H1 (cell line): ENCODE results near the gene ECD. TPM values are rescaled to one million over a fixed set of nuclear protein-coding genes. Genes with fewer than 3 reads are reported as not detected.

Experiments used
- CTCF ChIA-PET: fragments of 300-600 bp; sonication (Branson Sonifier 250); formaldehyde crosslinking; loops from one replicate; lab custom pipeline; 2021; ENCODE audit not compliant: partially characterized antibody; lab: Charles Lee
- POLR2A ChIA-PET: fragments of 300-600 bp; sonication (Branson Sonifier 250); formaldehyde crosslinking; loops from one replicate; lab custom pipeline; 2021; ENCODE audit warnings: inconsistent platforms; ENCODE audit not compliant: partially characterized antibody; lab: Charles Lee
- DNase-seq, 2 experiments: peaks; one replicate each; pipeline versions ENCODE4 v3.0.0 to v3.0.0-alpha.2; 2010 to 2022; ENCODE audit warnings: low spot score in 2 of 2, low read depth in 1 of 2, mixed read lengths in 1 of 2
- FAIRE-seq: peaks from 2 replicates; lab custom pipeline; 2011; peaks lifted over from hg19 to GRCh38; lab: Jason Lieb, UNC
- H2AFZ ChIP-seq: 2 replicates; pipeline ENCODE4 v1.8.1; 2012; ENCODE audit warnings: low read length, inconsistent platforms
- H2AK5ac ChIP-seq: 2 replicates; pipeline ENCODE4 v1.6.1; 2013; ENCODE audit warnings: low read depth, low read length
- H2BK120ac ChIP-seq: replicated peaks from 2 replicates; pipeline ENCODE3; 2013; ENCODE audit warnings: low read depth, low read length, inconsistent platforms
- H2BK12ac ChIP-seq: 2 replicates; pipeline ENCODE4 v1.6.1; 2013; ENCODE audit warnings: low read depth, low read length
- H2BK15ac ChIP-seq: 2 replicates; pipeline ENCODE4 v1.6.1; 2013; ENCODE audit warnings: low read length
- H2BK20ac ChIP-seq: 2 replicates; pipeline ENCODE4 v1.6.1; 2013; ENCODE audit warnings: low read length
- H2BK5ac ChIP-seq: 2 replicates; pipeline ENCODE4 v1.6.1; 2013; ENCODE audit warnings: low read depth, low read length
- H3K14ac ChIP-seq: 2 replicates; pipeline ENCODE4 v1.6.1; 2013; ENCODE audit warnings: inconsistent platforms; ENCODE audit not compliant: insufficient read length
- H3K18ac ChIP-seq: 2 replicates; pipeline ENCODE4 v1.6.1; 2013; ENCODE audit warnings: low read length; ENCODE audit errors: extremely low read depth
- H3K23ac ChIP-seq: 2 replicates; pipeline ENCODE4 v1.6.1; 2013; ENCODE audit warnings: inconsistent platforms; ENCODE audit not compliant: insufficient read length
- H3K23me2 ChIP-seq: 2 replicates; pipeline ENCODE4 v1.6.1; 2013; ENCODE audit warnings: low read depth, low read length
- H3K27ac ChIP-seq: 2 replicates; pipeline ENCODE4 v1.6.1; 2011; ENCODE audit warnings: low read depth, low read length, inconsistent platforms
- H3K27me3 ChIP-seq, 4 experiments: replicated peaks in 1 of 4; 1 replicate in 1 of 4; 2 replicates in 3 of 4; pipeline versions ENCODE4 v1.6.1 to v1.8.1; 2011 to 2013; ENCODE audit warnings: low read length in 3 of 4, mild to moderate bottlenecking in 3 of 4, inconsistent platforms in 2 of 4, mixed read lengths in 2 of 4, moderate library complexity in 1 of 4; ENCODE audit not compliant: control insufficient read depth in 3 of 4, insufficient read depth in 3 of 4; ENCODE audit errors: extremely low read depth in 1 of 4
- H3K36me3 ChIP-seq, 4 experiments: 2 replicates each; pipeline versions ENCODE4 v1.6.1 to v1.8.1; 2011 to 2013; ENCODE audit warnings: mild to moderate bottlenecking in 4 of 4, low read length in 3 of 4, moderate library complexity in 2 of 4, control low read depth in 1 of 4, inconsistent platforms in 1 of 4; ENCODE audit not compliant: insufficient read depth in 4 of 4, control insufficient read depth in 2 of 4
- H3K4ac ChIP-seq: replicated peaks from 2 replicates; pipeline ENCODE3; 2013; ENCODE audit warnings: low read length, low read depth, mixed read lengths, inconsistent platforms; ENCODE audit not compliant: insufficient read length
- H3K4me1 ChIP-seq, 4 experiments: replicated peaks in 1 of 4; 1 replicate in 1 of 4; 2 replicates in 3 of 4; pipeline versions ENCODE4 v1.6.1 to v1.8.1; 2011 to 2013; ENCODE audit warnings: low read length in 3 of 4, inconsistent platforms in 2 of 4, mixed read lengths in 1 of 4; ENCODE audit not compliant: insufficient read depth in 4 of 4, control insufficient read depth in 3 of 4
- H3K4me2 ChIP-seq, 2 experiments: 2 replicates each; pipeline versions ENCODE4 v1.6.1 to v1.8.1; 2011 to 2013; ENCODE audit warnings: low read depth in 2 of 2, low read length in 2 of 2, control low read depth in 1 of 2, inconsistent platforms in 1 of 2, mild to moderate bottlenecking in 1 of 2; ENCODE audit not compliant: insufficient read depth in 1 of 2
- H3K4me3 ChIP-seq, 4 experiments: fragments of 200-600, 300-600 bp in 1 of 4; sonication (generic), shearing (Covaris generic), sonication (Bioruptor Twin) in 1 of 4; 2 replicates each; pipeline versions ENCODE4 v1.5.1 to v1.8.1; 2011 to 2016; ENCODE audit warnings: low read length in 4 of 4, low read depth in 3 of 4, control low read depth in 2 of 4, inconsistent platforms in 2 of 4, mild to moderate bottlenecking in 2 of 4, mixed read lengths in 1 of 4, moderate library complexity in 1 of 4; ENCODE audit not compliant: insufficient read depth in 2 of 4; ENCODE audit errors: extremely low read depth in 1 of 4
- H3K56ac ChIP-seq: replicated peaks from 2 replicates; pipeline ENCODE3; 2013; ENCODE audit warnings: low read depth, mild to moderate bottlenecking, mixed read lengths, low read length, inconsistent platforms; ENCODE audit not compliant: insufficient read length
- H3K79me1 ChIP-seq: 2 replicates; pipeline ENCODE4 v1.6.1; 2013; ENCODE audit warnings: low read depth, low read length, control low read depth
- H3K79me2 ChIP-seq, 2 experiments: 2 replicates each; pipeline versions ENCODE4 v1.6.1 to v1.8.1; 2012 to 2013; ENCODE audit warnings: low read length in 2 of 2, mild to moderate bottlenecking in 2 of 2, inconsistent platforms in 1 of 2; ENCODE audit not compliant: insufficient read depth in 2 of 2, control insufficient read depth in 1 of 2
- H3K9ac ChIP-seq, 4 experiments: replicated peaks in 1 of 4; 1 replicate in 1 of 4; 2 replicates in 3 of 4; pipeline versions ENCODE4 v1.6.1 to v1.8.1; 2011 to 2013; ENCODE audit warnings: low read depth in 3 of 4, low read length in 3 of 4, control low read depth in 2 of 4, mild to moderate bottlenecking in 2 of 4, moderate library complexity in 2 of 4, inconsistent platforms in 1 of 4; ENCODE audit errors: extremely low read depth in 1 of 4
- H3K9me3 ChIP-seq, 2 experiments: 2 replicates each; pipeline versions ENCODE4 v1.6.1 to v1.8.1; 2012 to 2013; ENCODE audit warnings: mild to moderate bottlenecking in 2 of 2, moderate library complexity in 2 of 2, control low read depth in 1 of 2, inconsistent platforms in 1 of 2, low read depth in 1 of 2, low read length in 1 of 2, mixed read lengths in 1 of 2; ENCODE audit not compliant: insufficient read depth in 2 of 2
- H4K20me1 ChIP-seq, 2 experiments: replicated peaks in 1 of 2; 2 replicates each; pipeline versions ENCODE3 to v1.8.1; 2011 to 2013; ENCODE audit warnings: inconsistent platforms in 2 of 2, low read length in 2 of 2, mild to moderate bottlenecking in 1 of 2; ENCODE audit not compliant: insufficient read depth in 2 of 2, control insufficient read depth in 1 of 2
- H4K5ac ChIP-seq: 2 replicates; pipeline ENCODE4 v1.6.1; 2013; ENCODE audit warnings: low read length, low read depth, mixed read lengths, inconsistent platforms; ENCODE audit not compliant: insufficient read length
- H4K8ac ChIP-seq: 2 replicates; pipeline ENCODE4 v1.8.0; 2013; ENCODE audit warnings: mild to moderate bottlenecking, moderate library complexity, low read length, inconsistent platforms; ENCODE audit not compliant: insufficient read depth; ENCODE audit errors: extremely low read depth
- H4K91ac ChIP-seq: replicated peaks from 2 replicates; pipeline ENCODE3; 2013; ENCODE audit warnings: low read length, mixed read lengths, inconsistent platforms; ENCODE audit not compliant: insufficient read length
- TCF12 ChIP-seq: IDR thresholded peaks from 2 replicates; pipeline ENCODE4 v1.6.1; 2011; ENCODE audit warnings: low read depth, mild to moderate bottlenecking, low read length
- WGBS, 2 experiments: shearing (Covaris generic) in 1 of 2; methylation state at CpG; one replicate each; pipeline versions ENCODE4 v1.1.6 to v1.1.7; 2013 to 2015; ENCODE audit warnings: low lambda C conversion rate in 2 of 2, mixed read lengths in 2 of 2, inconsistent platforms in 1 of 2, low coverage in 1 of 2, missing lambda C conversion rate in 1 of 2; ENCODE audit not compliant: insufficient replicate concordance in 2 of 2, insufficient coverage in 1 of 2, insufficient read length in 1 of 2; ENCODE audit errors: extremely low coverage in 1 of 2, missing lambda C conversion rate in 1 of 2; 5-methylcytosine and 5-hydroxymethylcytosine counted together
- polyA plus RNA-seq, 7 experiments: library from polyadenylated mRNA; depleted of rRNA in 3 of 7; stranded (reverse) in 5 of 7; unstranded in 2 of 7; fragments of >200 nt in 5 of 7; fragments of 200-250 nt in 2 of 7; gene quantifications; 1 replicate in 5 of 7; 2 replicates in 1 of 7; 4 replicates in 1 of 7; pipeline versions ENCODE4 v1.2.1 to v1.2.3, GENCODE V29; 2011 to 2013; ENCODE audit warnings: missing spikeins in 2 of 7, mixed read lengths in 2 of 7
- total RNA-seq: library from RNA; stranded (reverse); fragmentation: NEBNext Ultra II Directional; extraction: Animal tissue kit (Norgen Biotek cat#: 25700); gene quantifications from 2 replicates; pipeline ENCODE4 v1.2.1, GENCODE V29; 2021

The ECD gene
- total and polyA plus RNA-seq, 2 of the 8 experiments (the other 6 are each of a cell fraction or from before 2014, with no cell fraction given), result 27.1 to 38.0 TPM

DNA sequence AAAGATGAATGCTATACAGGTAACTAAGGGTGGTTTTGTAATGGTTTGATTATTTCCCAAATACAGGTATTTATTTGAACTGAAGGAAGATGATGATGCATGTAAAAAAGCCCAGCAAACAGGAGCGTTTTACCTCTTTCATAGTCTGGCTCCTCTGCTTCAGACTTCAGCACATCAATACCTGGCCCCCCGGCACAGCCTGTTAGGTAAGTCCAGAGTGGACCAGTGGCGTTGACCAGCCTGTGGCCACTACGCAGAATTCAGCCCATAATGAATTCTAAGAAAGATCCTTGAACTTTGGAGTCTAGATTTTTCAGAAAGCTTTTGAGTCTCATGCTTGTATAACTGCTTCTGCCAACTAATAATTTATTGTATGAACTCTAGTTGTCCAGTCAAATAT is 47.9 kb downstream of the ECD start:
- 0 out of 7 replicates have a peak, but pooled peaks cover 0 to 3% (median under 1%) of the 10 kb centered on the region in 4 experiments for H3K4me1 ChIP-seq
- H3K14ac ChIP-seq, result no peak overlapping the region
- no peak overlapping the region for H2BK12ac ChIP-seq
- no peak overlapping the region for H3K27ac ChIP-seq
- H2BK20ac ChIP-seq, result no peak overlapping the region
- H3K36me3 ChIP-seq, result 0 out of 8 replicates have a peak, but pooled peaks cover 0 to 2% (median 0%) of the 10 kb centered on the region in 4 experiments
- H4K5ac ChIP-seq, result no peak overlapping the region
- FAIRE-seq, result no peak
- 95% methylated on average over 4 of the region's 4 CpGs; no CpG with 5 or more reads in 1 of the 2 experiments for WGBS, 2 experiments
- ChIA-PET CTCF (no interaction called here), POLR2A (interaction anchor here (1.2 kb wide), 1 partner anchor 11 kb away, joined by 3 read pairs; no protein-coding TSS in a partner anchor)
- H3K79me1 ChIP-seq, result no peaks in the 10 kb centered on the region
- H3K79me2 ChIP-seq, result no peaks in the 10 kb centered on the region
- no peak overlapping the region for H2BK15ac ChIP-seq
- H3K27me3 ChIP-seq, result no peaks in the 10 kb centered on the region
- no peak overlapping the region for H4K91ac ChIP-seq
- H3K4ac ChIP-seq, result no peak overlapping the region
- no peaks in the 10 kb centered on the region for H4K20me1 ChIP-seq
- H3K9me3 ChIP-seq, result no peaks in the 10 kb centered on the region
- H2BK120ac ChIP-seq, result no peak overlapping the region
- no peak for TF ChIP-seq TCF12
- H2AK5ac ChIP-seq, result no peak overlapping the region
- H3K9ac ChIP-seq, result no peak overlapping the region
- no peak overlapping the region for H2AFZ ChIP-seq
- no peak overlapping the region for H4K8ac ChIP-seq
- no peak for DNase-seq
- no peak overlapping the region for H3K56ac ChIP-seq
- H3K4me3 ChIP-seq, result no peak overlapping the region
- no peak overlapping the region for H2BK5ac ChIP-seq
- H3K18ac ChIP-seq, result no peak overlapping the region
- H3K23ac ChIP-seq, result no peak overlapping the region
- H3K4me2 ChIP-seq, result no peak overlapping the region
- no peaks in the 10 kb centered on the region for H3K23me2 ChIP-seq
